GM13977 (cell line): ENCODE results near the gene ZNF487.

ENCODE experiments used
- DNase-seq: peaks from one replicate; pipeline ENCODE4 v3.0.0; 2012; ENCODE audit warnings: low spot score
- in situ Hi-C: fragments of 300-500 bp; cut with MboI; formaldehyde crosslinking; loops from one replicate; pipeline ENCODE4 v1.12.0; 2022; ENCODE audit warnings: low sequenced_read_pairs, low pct_unique_long_range_greater_than_20kb, mixed read lengths, inconsistent platforms; ENCODE audit not compliant: unreplicated experiment
- TF ChIP-seq, protein P1 (sequence below): IDR thresholded peaks from 2 replicates; pipeline ENCODE4 v1.5.1; 2012; ENCODE audit warnings: mild to moderate bottlenecking, control low read depth; ENCODE audit not compliant: insufficient read depth; ENCODE audit errors: extremely low read depth, missing control alignments

ZNF487 gene

DNA sequence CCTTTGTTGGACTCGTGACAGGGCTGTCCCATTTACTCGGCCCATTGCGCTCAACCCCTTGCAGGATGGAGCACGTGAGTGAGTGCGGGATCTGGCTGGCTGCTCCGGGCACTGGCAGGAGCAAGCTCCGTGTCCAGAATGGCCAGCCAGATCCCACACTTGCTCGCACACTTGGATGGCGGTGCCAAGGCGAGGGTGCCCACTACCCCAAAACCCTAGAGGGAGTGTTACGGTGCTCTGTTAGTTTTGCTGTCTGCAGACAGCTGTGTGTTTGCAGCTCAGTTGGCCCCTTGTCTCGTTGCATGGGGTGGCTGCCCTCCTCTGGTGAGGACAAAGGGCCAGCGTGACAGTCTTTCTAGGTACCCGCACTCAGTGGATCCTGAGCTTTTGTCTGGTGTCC lies 34.2 kb downstream of the ZNF487 start:
- in situ Hi-C loops, result no loop called here
- TF ChIP-seq, protein P1, sequence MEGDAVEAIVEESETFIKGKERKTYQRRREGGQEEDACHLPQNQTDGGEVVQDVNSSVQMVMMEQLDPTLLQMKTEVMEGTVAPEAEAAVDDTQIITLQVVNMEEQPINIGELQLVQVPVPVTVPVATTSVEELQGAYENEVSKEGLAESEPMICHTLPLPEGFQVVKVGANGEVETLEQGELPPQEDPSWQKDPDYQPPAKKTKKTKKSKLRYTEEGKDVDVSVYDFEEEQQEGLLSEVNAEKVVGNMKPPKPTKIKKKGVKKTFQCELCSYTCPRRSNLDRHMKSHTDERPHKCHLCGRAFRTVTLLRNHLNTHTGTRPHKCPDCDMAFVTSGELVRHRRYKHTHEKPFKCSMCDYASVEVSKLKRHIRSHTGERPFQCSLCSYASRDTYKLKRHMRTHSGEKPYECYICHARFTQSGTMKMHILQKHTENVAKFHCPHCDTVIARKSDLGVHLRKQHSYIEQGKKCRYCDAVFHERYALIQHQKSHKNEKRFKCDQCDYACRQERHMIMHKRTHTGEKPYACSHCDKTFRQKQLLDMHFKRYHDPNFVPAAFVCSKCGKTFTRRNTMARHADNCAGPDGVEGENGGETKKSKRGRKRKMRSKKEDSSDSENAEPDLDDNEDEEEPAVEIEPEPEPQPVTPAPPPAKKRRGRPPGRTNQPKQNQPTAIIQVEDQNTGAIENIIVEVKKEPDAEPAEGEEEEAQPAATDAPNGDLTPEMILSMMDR, result no peak
- DNase-seq, result no peak

DNA sequence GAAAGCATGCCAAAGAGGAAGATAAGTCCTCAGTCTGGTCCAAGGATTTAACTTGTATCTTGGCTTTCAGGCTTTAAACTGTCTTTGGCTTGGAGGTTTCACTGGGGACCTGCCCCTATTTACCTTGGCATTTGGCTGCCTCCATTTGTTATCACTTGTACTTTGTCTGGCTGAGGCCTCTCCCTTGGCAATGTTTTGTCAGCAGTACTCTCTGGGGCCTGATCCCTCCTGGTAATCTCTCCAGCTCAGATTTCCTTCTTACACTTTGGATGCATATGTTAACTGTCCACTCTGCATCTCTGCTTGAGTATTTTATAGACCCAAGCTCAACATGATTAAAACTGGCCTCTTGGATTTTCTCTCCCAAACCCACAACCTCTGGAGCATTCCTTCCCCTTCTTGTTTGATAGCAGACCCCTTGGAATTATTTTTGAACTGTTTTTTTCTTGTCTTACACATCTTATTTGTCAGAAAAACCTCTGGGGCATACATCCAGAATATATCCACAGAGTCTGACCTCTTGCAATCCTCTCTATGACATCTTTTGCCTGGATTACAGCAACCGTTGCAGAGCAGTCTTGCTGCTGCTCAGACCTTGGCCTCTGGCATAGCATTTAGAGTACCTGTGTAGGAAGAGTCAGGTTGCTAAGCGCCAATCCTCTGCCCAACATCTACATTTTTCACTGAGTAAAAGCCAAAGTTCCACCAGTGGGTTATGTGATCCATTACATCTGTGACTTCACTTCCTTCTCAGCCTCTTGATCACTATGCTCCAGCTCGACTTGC lies 35.2 kb downstream of the ZNF487 start:
- TF ChIP-seq, protein P1, result no peak
- no peak for DNase-seq
- in situ Hi-C loops, result no loop called here

DNA sequence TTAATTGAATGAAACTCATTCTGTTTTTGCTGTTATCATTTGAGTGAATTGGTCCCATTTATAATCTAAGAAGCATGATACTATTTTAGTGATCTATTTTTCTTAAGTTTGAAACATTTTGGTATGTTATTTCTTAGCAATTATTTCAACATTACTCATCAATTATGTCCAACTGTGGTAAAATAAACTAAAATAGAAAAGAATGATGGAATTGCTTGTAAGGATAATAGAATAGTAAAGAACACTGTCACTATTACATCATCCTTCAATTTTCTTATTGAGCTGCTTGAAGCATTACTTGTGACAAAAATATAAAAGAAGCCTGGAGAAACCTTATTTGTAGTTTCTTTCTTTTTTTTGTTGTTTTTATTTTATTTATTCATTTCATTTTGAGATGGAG lies 42.4 kb downstream of the ZNF487 start:
- in situ Hi-C loops, result no loop called here
- TF ChIP-seq, protein P1, result no peak
- no peak for DNase-seq

DNA sequence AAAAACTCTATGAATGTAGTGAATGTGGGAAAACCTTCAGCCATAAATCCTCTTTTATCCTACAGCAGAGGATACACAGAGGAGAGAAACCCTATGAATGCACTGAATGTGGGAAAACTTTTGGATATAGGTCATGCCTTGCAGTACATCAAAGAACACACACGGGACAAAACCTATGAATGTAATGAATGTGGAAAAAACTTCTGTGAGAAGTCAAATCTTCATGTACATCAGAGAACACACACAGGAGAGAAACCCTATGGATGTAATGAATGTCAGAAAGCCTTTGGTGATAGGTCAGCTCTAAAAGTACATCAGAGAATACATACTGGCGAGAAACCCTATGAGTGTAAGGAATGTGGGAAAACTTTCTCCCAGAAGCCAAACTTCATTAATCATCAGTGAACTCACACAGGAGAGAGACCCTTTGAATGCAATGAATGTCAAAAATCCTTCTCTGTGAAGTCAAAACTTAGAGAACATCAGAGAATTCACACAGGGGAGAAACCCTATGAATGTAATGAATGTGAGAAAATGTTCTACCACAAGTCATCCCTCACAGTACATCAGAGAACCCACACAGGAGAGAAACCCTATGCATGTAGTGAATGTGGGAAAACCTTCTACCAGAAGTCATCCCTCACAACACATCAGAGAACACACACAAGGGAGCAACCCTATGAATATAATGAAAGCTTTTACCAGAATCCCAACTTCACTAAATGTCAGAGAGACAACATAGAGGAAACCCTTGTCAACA lies 45.6 kb downstream of the ZNF487 start:
- no peak for DNase-seq
- in situ Hi-C loops, result no loop called here
- TF ChIP-seq, protein P1, result no peak

DNA sequence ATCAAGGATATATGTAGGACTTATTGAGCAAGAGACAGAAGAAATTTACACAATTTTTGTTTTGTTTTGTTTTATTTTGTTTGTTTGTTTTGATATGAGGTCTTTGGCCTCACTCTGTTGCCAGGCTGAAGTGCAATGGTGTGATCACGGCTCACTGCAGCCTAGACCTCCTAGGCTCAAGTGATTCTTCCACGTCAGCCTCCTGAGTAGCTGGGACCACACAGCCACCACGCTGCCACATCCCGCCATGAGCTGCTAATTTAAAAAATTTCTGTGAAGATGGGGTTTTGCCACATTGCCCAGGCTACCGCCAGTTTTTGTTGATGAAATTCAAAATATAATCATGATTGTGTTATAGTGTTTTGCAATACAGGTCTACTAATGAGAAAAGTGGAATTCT lies 54.9 kb downstream of the ZNF487 start:
- no peak for DNase-seq
- in situ Hi-C loops, result no loop called here
- TF ChIP-seq, protein P1, result no peak

DNA sequence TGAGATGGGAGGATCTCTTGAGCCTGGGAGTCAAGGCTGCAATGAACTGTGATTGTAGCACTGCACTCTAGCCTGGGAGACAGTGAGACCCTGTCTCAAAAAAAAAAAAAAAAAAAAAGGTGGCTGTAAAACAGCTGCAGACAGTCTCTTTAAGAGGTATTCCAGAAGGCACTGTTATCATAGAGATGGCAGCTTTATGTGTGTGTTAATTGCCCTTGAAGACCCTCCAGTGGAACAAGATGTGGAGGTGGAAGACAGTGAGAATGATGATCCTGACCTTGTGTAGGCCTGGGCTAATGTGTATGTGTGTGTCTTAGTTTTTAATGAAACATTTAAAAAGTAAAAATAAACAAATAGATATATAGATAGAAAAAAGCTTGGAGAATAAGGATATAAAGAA lies 66.0 kb downstream of the ZNF487 start:
- in situ Hi-C loops, result no loop called here
- TF ChIP-seq, protein P1, result no peak
- no peak for DNase-seq
